ENCODE data around the gene BNC2.

GRCh38 chr9:16406526-16407225 lies 463.8 kb downstream of the BNC2 start:
- TF ChIP-seq GATA2 (IDR thresholded peaks at IDR 0.05; ENCODE audit: low read depth, low read length): peak; percentile 20; the same call in 1 of the 2 replicates
- TF ChIP-seq GATA3 (IDR thresholded peaks at IDR 0.05; ENCODE audit: low read depth, low read length): no peak
